Psoas muscle (tissue), 8 donors: ENCODE data around the gene CALCOCO2. TPM values are rescaled to one million over a fixed set of nuclear protein-coding genes. Genes with fewer than 3 reads are reported as not detected.

Source experiments
- ATAC-seq, 4 donors: fragments of 200-7000 bp; cut with Tn5 transposase; one replicate each; pipeline ENCODE4 v1.9.1; 2020; ENCODE audit warnings: moderate library complexity in 3 of 4, mild to moderate bottlenecking in 2 of 4
- DNase-seq, 2 donors: peaks; one replicate each; pipeline ENCODE4 v3.0.0-alpha.2; 2020
- H3K27ac ChIP-seq: fragments of 200-600 bp; one replicate; pipeline ENCODE4 v1.8.0; 2022
- H3K27me3 ChIP-seq, 3 donors: fragments of 200-600 bp in 1 of 3; one replicate each; pipeline versions ENCODE4 v1.6.1 to v1.8.0; 2013 to 2022; ENCODE audit warnings: low read length in 2 of 3, mild to moderate bottlenecking in 2 of 3, moderate library complexity in 1 of 3; ENCODE audit not compliant: insufficient read depth in 3 of 3
- H3K36me3 ChIP-seq, 2 donors: fragments of 200-600 bp in 1 of 2; one replicate each; pipeline versions ENCODE4 v1.6.1 to v1.8.0; 2013 to 2022; ENCODE audit warnings: low read depth in 1 of 2, mild to moderate bottlenecking in 1 of 2, moderate library complexity in 1 of 2; ENCODE audit not compliant: insufficient read depth in 1 of 2
- H3K4me1 ChIP-seq: fragments of 200-600 bp; one replicate; pipeline ENCODE4 v1.8.0; 2022
- H3K4me3 ChIP-seq: fragments of 200-600 bp; one replicate; pipeline ENCODE4 v1.8.0; 2022; ENCODE audit warnings: mild to moderate bottlenecking
- H3K9me3 ChIP-seq: fragments of 200-600 bp; one replicate; pipeline ENCODE4 v1.8.0; 2022
- CTCF ChIP-seq: fragments of 200-600 bp; IDR thresholded peaks from one replicate; pipeline ENCODE4 v1.8.0; 2022; ENCODE audit warnings: antibody characterized with exemption
- whole genome bisulfite sequencing, 3 donors: extraction: QIAGEN DNeasy Blood & Tissue Kit; methylation state at CpG; one replicate each; pipeline versions ENCODE4 v1.1.6 to v1.1.7; 2013; 5-methylcytosine and 5-hydroxymethylcytosine counted together
- intact Hi-C, 2 donors: fragments of 100-400 bp; cut with DNase I; formaldehyde crosslinking; loops; one replicate each; pipeline versions ENCODE4 v1.11.0 to v1.14.2; 2022
- polyA plus RNA-seq, 3 donors: library from polyadenylated mRNA; stranded (reverse); fragments of 200-250 nt; gene quantifications; one replicate each; pipeline ENCODE4 v1.2.3, GENCODE V29; 2013
- total RNA-seq, 4 donors: library from RNA; stranded (reverse); fragmentation: NEBNext Ultra II Directional in 2 of 4; extraction: Animal tissue kit (Norgen Biotek cat#: 25700) in 2 of 4; gene quantifications; one replicate each; pipeline versions ENCODE4 v1.2.1 to v1.2.4, GENCODE V29; 2021 to 2023
- donor health status: healthy with polysubstance abuse.
- donor health status: DM: no; HTN: no; CAD: no; lungs with moderate emphysema.
- donor health status: Bipolar disorder and iron deficiency.
- donor health status: healthy.
- donor health status: DM: yes; HTN: yes; CAD: no.
- donor health status: DM: no; HTN: no; CAD: no.
- donor health status: DM: no; HTN: no; CAD: no.
- donor health status: DM: yes; HTN: yes; CAD: no.

The CALCOCO2 gene
- total and polyA plus RNA-seq, 7 donors = 87.2 to 212 (median 172) TPM

DNA sequence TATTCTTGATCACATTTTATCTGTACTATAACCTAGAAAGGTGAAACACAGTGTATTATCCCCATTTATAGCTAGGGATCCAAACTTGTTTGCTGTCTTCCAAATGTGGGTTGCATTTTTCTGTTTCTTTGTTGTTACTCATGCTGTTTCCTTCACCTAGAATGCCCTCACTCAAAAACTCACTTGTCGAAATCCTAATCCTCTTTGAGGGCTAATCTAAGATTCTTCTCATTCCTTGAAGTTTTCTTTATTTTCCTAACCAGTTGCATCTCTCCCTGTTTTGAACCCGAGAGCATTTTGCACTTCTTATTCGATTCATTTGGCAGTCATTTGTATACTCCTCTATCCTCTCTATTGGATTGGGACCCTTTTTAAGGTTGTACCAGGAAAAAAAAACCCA lies 9.6 kb downstream of the CALCOCO2 start:
- H3K9me3 ChIP-seq = no peaks in the 10 kb centered on the region
- no peak for TF ChIP-seq CTCF
- no peaks in the 10 kb centered on the region for H3K27me3 ChIP-seq
- 37 to 59% (median 49%) methylated on average over 3 of the region's 3 CpGs for WGBS, 3 donors
- no peak for DNase-seq
- intact Hi-C loops = no loop called here
- peak overlapping the region; percentile 78 for H3K27ac ChIP-seq
- no peak overlapping the region for H3K4me3 ChIP-seq
- ATAC-seq = no peak
- peaks cover 0 to 34% of the 10 kb centered on the region in 2 donors for H3K36me3 ChIP-seq
- H3K4me1 ChIP-seq = peaks cover 53% of the 10 kb centered on the region

DNA sequence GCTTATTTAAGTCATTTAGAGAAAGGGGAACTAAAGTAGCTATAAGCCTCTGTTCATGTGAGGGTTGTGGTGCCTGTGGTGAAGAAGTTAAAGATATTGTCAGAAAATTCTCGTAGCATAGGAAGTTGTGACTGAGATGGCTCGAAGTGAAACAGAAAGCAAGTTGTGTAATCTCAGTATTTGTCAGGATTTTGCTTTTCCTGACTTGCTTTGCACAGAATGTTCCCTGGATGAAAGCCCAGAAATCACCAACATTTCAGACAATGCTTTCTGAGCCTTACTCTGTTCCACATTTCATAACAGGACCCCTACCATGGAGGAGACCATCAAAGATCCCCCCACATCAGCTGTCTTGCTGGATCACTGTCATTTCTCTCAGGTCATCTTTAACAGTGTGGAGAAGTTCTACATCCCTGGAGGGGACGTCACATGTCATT lies 10.6 kb downstream of the CALCOCO2 start:
- intact Hi-C loops = no loop called here
- ATAC-seq = peak in 3 of 4 donors; percentile 33 to 62 (median 55)
- WGBS, 3 donors = 10 to 27% (median 22%) methylated on average over 3 of the region's 3 CpGs

DNA sequence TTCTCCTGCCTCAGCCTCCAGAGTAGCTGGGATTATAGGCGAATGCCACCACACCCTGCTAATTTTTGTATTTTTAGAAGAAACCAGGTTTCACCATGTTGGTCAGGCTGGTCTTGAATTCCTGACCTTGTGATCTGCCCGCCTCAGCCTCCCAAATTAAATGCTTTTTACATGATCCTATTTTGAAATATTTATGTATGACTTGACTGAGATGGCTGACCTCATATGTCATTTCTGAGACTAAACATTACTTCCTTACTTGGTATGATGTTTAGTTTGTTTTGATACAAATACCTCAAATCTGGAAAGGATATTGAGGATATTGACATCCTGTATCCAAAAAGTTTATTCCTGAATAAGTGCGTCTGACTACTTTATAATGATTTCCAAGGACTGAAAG lies 11.9 kb downstream of the CALCOCO2 start:
- ATAC-seq = no peak
- 80 to 83% (median 80%) methylated on average over 3 of the region's 3 CpGs for WGBS, 3 donors
- H3K27me3 ChIP-seq = no peaks in the 10 kb centered on the region
- no peak for TF ChIP-seq CTCF
- peak overlapping the region; percentile 53 for H3K4me3 ChIP-seq
- H3K36me3 ChIP-seq = peaks cover 5 to 54% of the 10 kb centered on the region in 2 donors
- peaks cover 42% of the 10 kb centered on the region for H3K4me1 ChIP-seq
- DNase-seq = no peak
- peak overlapping the region; percentile 78 for H3K27ac ChIP-seq
- intact Hi-C loops = no loop called here
- H3K9me3 ChIP-seq = no peaks in the 10 kb centered on the region

More for the DNA sequence above, 10.6 kb downstream of the CALCOCO2 start:
- no peak for DNase-seq
- Histone ChIP-seq H3K27ac (peak overlapping the region; percentile 78), H3K4me3 (peak overlapping the region; percentile 53), H3K36me3 (peaks cover 3 to 43% of the 10 kb centered on the region in 2 donors), H3K27me3 (no peaks in the 10 kb centered on the region), H3K4me1 (peaks cover 45% of the 10 kb centered on the region), H3K9me3 (no peaks in the 10 kb centered on the region)
- TF ChIP-seq CTCF = no peak

DNA sequence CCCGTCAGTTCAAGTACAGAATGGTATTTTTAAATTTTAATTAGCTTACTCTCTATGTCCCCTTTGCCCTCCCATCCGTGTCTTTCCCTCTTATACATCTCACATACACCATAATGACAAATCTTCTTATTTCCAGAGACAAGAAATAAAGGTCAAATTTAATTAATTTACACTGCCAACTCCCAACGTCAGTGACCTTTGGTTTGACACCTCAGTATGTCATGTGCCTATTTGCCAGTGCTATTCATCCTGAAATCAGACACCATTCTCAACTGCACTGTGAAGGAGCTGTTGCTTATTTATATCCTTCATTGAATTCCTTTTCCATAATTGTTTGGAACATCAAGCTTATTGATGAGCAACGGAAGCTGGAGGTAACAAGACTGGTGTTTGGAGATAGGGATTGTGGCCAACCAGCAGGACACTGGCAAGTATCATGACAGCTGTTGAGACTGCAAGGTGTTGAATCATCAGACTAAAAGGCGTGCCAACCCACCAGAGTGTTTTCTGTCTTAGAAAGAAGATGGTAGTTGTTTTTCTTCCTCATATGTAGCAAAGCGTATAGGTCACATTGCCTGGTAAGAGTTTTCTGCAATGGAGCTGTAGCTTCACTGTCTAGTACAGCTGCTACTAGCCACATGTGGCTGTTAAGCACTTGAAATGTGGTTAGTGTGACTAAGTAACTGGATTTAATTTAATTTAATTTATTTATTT lies 12.5 kb downstream of the CALCOCO2 start:
- H3K27ac ChIP-seq = peak overlapping the region; percentile 78
- no peaks in the 10 kb centered on the region for H3K9me3 ChIP-seq
- intact Hi-C loops = no loop called here
- H3K4me1 ChIP-seq = peaks cover 42% of the 10 kb centered on the region
- H3K4me3 ChIP-seq = peak overlapping the region; percentile 53
- 41 to 64% (median 44%) methylated on average over 6 of the region's 6 CpGs for WGBS, 3 donors
- H3K36me3 ChIP-seq = peaks cover 10 to 60% of the 10 kb centered on the region in 2 donors
- no peak for TF ChIP-seq CTCF
- no peaks in the 10 kb centered on the region for H3K27me3 ChIP-seq
- peak; percentile 74 to 81 (median 77) for ATAC-seq
- no peak for DNase-seq
